HG03060 (cell line): ENCODE measurements around the gene PDHX.

ENCODE experiments used
- ATAC-seq: cut with Tn5 transposase; IDR thresholded peaks from one replicate; pipeline ENCODE4 v1.9.1; 2021; ENCODE audit warnings: low read depth, moderate number of reproducible peaks; ENCODE audit not compliant: unreplicated experiment

The PDHX gene

DNA sequence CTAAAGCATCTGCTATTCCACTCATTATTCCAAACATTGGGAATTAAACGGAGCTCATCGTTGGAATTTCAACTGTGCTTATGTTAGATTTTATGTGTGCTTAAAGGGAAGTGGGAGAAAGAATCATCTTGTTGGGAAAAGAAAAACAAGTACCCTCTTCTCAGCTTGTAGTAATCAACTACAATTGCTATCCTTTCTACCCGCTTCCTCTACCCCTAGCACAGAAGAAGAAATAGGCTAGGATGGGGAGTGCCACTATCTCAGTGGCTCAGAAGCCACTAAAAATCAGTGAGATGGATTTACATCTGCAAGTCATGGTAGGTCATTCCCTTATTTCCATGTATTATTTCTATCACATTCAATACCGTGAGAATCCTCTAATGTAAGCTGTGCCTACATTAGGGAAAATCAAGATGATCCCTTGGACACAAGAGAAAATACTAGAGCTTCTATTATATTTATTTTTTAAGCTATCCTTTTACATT, 124.7 kb downstream of the PDHX start:
- no peak for ATAC-seq

DNA sequence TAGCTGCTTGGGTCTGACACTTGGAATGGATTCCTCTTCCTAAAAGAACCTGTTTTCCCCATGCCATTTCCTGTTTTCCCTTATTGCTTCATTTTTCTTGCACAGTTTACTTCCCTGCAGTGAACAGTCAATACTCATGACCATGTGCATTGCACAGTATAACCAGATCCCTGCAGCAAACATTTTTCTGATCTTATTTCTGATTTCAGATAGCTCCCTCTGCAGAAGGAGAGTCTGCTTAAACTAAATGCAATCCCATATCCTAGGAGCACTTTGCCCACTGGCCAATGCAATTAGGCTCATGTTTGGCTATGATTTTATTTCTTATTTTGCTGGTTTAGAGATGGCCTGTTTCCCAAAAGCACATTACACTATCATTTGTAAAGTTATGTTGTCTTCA, 125.8 kb downstream of the PDHX start:
- no peak for ATAC-seq

- ATAC-seq, result no peak
Measured at GRCh38 chr11:35042913-35043312, 126.5 kb downstream of the PDHX start.

GRCh38 chr11:35043936-35044335, 127.5 kb downstream of the PDHX start:
- ATAC-seq, result no peak

- no peak for ATAC-seq
Measured at GRCh38 chr11:35045236-35045820, 128.9 kb downstream of the PDHX start.
